ENCODE data around the gene TDRD12.
A peak's percentile ranks its signal among the peaks of the same experiment; 100 is the strongest.

GRCh38 chr19:32719611-32720059 is at the start of gene TDRD12:
- TF ChIP-seq, protein P1, sequence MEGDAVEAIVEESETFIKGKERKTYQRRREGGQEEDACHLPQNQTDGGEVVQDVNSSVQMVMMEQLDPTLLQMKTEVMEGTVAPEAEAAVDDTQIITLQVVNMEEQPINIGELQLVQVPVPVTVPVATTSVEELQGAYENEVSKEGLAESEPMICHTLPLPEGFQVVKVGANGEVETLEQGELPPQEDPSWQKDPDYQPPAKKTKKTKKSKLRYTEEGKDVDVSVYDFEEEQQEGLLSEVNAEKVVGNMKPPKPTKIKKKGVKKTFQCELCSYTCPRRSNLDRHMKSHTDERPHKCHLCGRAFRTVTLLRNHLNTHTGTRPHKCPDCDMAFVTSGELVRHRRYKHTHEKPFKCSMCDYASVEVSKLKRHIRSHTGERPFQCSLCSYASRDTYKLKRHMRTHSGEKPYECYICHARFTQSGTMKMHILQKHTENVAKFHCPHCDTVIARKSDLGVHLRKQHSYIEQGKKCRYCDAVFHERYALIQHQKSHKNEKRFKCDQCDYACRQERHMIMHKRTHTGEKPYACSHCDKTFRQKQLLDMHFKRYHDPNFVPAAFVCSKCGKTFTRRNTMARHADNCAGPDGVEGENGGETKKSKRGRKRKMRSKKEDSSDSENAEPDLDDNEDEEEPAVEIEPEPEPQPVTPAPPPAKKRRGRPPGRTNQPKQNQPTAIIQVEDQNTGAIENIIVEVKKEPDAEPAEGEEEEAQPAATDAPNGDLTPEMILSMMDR (conservative IDR thresholded peaks at IDR 0.05; ENCODE audit: low read depth, low read length), result 0 out of 2 replicates have a peak, but pooled peaks have one; percentile 30
- TF ChIP-seq EZH2 (IDR thresholded peaks at IDR 0.05; ENCODE audit: borderline replicate concordance, low read depth, low read length, poor library complexity, severe bottlenecking), result no peak

Data from A673 (cell line).